ENCODE measurements around the gene MSANTD1.

GRCh38 chr4:3248811-3249661, at the start of gene MSANTD1:
- TF ChIP-seq POLR2A (IDR thresholded peaks at IDR 0.05): no peak
- TF ChIP-seq CTCF (IDR thresholded peaks at IDR 0.05): no peak

Data from thyroid gland (tissue), 4 donors.